CD14-positive monocyte (primary cell): ENCODE measurements around the gene OR10H3. TPM values are rescaled to one million over a fixed set of nuclear protein-coding genes. Genes with fewer than 3 reads are reported as not detected.

Experiments
- DNase-seq, 3 donors: peaks; one replicate each; pipeline ENCODE4 v3.0.0-alpha.2; 2011 to 2022
- H2AFZ ChIP-seq: 2 replicates; pipeline ENCODE4 v1.6.0; 2012; ENCODE audit warnings: mild to moderate bottlenecking, low read depth, low read length, inconsistent platforms; ENCODE audit not compliant: insufficient read depth, poor library complexity, severe bottlenecking
- H3K27ac ChIP-seq, 2 donors: 1 replicate in 1 of 2; 2 replicates in 1 of 2; pipeline ENCODE4 v1.5.1; 2012 to 2013; ENCODE audit warnings: low read length in 2 of 2, control low read depth in 1 of 2, inconsistent platforms in 1 of 2, low read depth in 1 of 2, mild to moderate bottlenecking in 1 of 2
- H3K27me3 ChIP-seq, 2 donors: one replicate each; pipeline versions ENCODE4 v1.6.0 to v1.6.1; 2011 to 2013; ENCODE audit warnings: low read length in 2 of 2; ENCODE audit not compliant: control insufficient read depth in 2 of 2, insufficient read depth in 2 of 2
- H3K36me3 ChIP-seq, 2 donors: replicated peaks in 1 of 2; 1 replicate in 1 of 2; 2 replicates in 1 of 2; pipeline versions ENCODE4 v1.5.1 to v1.6.1; 2012 to 2013; ENCODE audit warnings: low read length in 2 of 2, control low read depth in 1 of 2, inconsistent platforms in 1 of 2, mild to moderate bottlenecking in 1 of 2; ENCODE audit not compliant: insufficient read depth in 2 of 2, control insufficient read depth in 1 of 2
- H3K4me1 ChIP-seq, 2 donors: 1 replicate in 1 of 2; 2 replicates in 1 of 2; pipeline versions ENCODE4 v1.5.1 to v1.6.1; 2012 to 2013; ENCODE audit warnings: low read length in 2 of 2, control low read depth in 1 of 2, inconsistent platforms in 1 of 2, mild to moderate bottlenecking in 1 of 2, moderate library complexity in 1 of 2; ENCODE audit not compliant: insufficient read depth in 2 of 2, control insufficient read depth in 1 of 2
- H3K4me2 ChIP-seq: replicated peaks from 2 replicates; pipeline ENCODE3; 2012; ENCODE audit warnings: low read length, moderate library complexity, mild to moderate bottlenecking; ENCODE audit not compliant: poor library complexity, severe bottlenecking; ENCODE audit errors: extremely low read depth
- H3K4me3 ChIP-seq, 3 experiments: fragments of 200-600 bp in 1 of 3; sonication (generic) in 1 of 3; replicated peaks in 1 of 3; 1 replicate in 2 of 3; 2 replicates in 1 of 3; pipeline ENCODE4 v1.5.1; 2011 to 2013; ENCODE audit warnings: low read length in 3 of 3, mild to moderate bottlenecking in 3 of 3, control low read depth in 2 of 3, low read depth in 2 of 3, inconsistent platforms in 1 of 3, moderate library complexity in 1 of 3
- H3K79me2 ChIP-seq: 2 replicates; pipeline ENCODE4 v1.6.0; 2012; ENCODE audit warnings: mild to moderate bottlenecking, control low read depth, inconsistent platforms, low read length, moderate library complexity; ENCODE audit not compliant: insufficient read depth
- H3K9ac ChIP-seq: 2 replicates; pipeline ENCODE4 v1.6.0; 2017; ENCODE audit warnings: low read length, mild to moderate bottlenecking; ENCODE audit not compliant: insufficient read depth, poor library complexity, severe bottlenecking
- H3K9me3 ChIP-seq, 2 donors: replicated peaks in 1 of 2; 1 replicate in 1 of 2; 2 replicates in 1 of 2; pipeline versions ENCODE4 v1.5.1 to v1.6.1; 2012 to 2013; ENCODE audit warnings: low read length in 2 of 2, control low read depth in 1 of 2; ENCODE audit not compliant: control insufficient read depth in 1 of 2, insufficient read depth in 1 of 2
- H4K20me1 ChIP-seq: 2 replicates; pipeline ENCODE4 v1.6.0; 2012; ENCODE audit warnings: mild to moderate bottlenecking, low read length, control low read depth, moderate library complexity; ENCODE audit not compliant: insufficient read depth
- H3K27ac Mint-ChIP-seq, 7 donors: one replicate each; pipeline ENCODE4 v1.8.0; 2020; ENCODE audit warnings: mild to moderate bottlenecking in 7 of 7, mixed read lengths in 7 of 7, moderate library complexity in 6 of 7, inconsistent platforms in 2 of 7
- H3K27me3 Mint-ChIP-seq, 3 donors: one replicate each; pipeline ENCODE4 v1.8.0; 2021 to 2022; ENCODE audit warnings: low read depth in 3 of 3, mild to moderate bottlenecking in 3 of 3, mixed read lengths in 3 of 3, moderate library complexity in 3 of 3, inconsistent platforms in 1 of 3
- H3K36me3 Mint-ChIP-seq, 2 donors: one replicate each; pipeline ENCODE4 v1.8.0; 2020; ENCODE audit warnings: mixed read lengths in 2 of 2, inconsistent platforms in 1 of 2, mild to moderate bottlenecking in 1 of 2
- H3K4me1 Mint-ChIP-seq: one replicate; pipeline ENCODE4 v1.8.0; 2020; ENCODE audit warnings: mild to moderate bottlenecking, mixed read lengths
- H3K4me3 Mint-ChIP-seq, 2 donors: one replicate each; pipeline ENCODE4 v1.8.0; 2020; ENCODE audit warnings: mild to moderate bottlenecking in 2 of 2, mixed read lengths in 2 of 2, moderate library complexity in 1 of 2
- H3K9me3 Mint-ChIP-seq, 7 donors: one replicate each; pipeline ENCODE4 v1.8.0; 2020 to 2022; ENCODE audit warnings: mixed read lengths in 7 of 7, mild to moderate bottlenecking in 6 of 7, moderate library complexity in 6 of 7, inconsistent platforms in 2 of 7
- CTCF ChIP-seq: fragments of 200-600 bp; IDR thresholded peaks from one replicate; pipeline ENCODE4 v1.8.0; 2022; ENCODE audit warnings: antibody characterized with exemption, mild to moderate bottlenecking
- WGBS: methylation state at CpG from one replicate; pipeline ENCODE4 v1.1.5; 2013; ENCODE audit warnings: missing lambda C conversion rate; ENCODE audit not compliant: insufficient coverage; 5-methylcytosine and 5-hydroxymethylcytosine counted together
- intact Hi-C, 2 donors: fragments of 100-400 bp; cut with micrococcal nuclease; formaldehyde crosslinking; loops; one replicate each; pipeline versions ENCODE4 v1.15.0 to v1.15.1; 2023
- polyA plus RNA-seq, 3 donors: library from polyadenylated mRNA; depleted of rRNA in 1 of 3; unstranded in 2 of 3; stranded (reverse) in 1 of 3; fragments of 300-500 nt in 2 of 3; fragments of >200 nt in 1 of 3; fragmentation: Illumina TruSeq in 2 of 3; gene quantifications; 1 replicate in 2 of 3; 2 replicates in 1 of 3; pipeline ENCODE4 v1.2.3, GENCODE V29; 2012 to 2021

The OR10H3 gene
- polyA plus RNA-seq, 3 donors: not detected

DNA sequence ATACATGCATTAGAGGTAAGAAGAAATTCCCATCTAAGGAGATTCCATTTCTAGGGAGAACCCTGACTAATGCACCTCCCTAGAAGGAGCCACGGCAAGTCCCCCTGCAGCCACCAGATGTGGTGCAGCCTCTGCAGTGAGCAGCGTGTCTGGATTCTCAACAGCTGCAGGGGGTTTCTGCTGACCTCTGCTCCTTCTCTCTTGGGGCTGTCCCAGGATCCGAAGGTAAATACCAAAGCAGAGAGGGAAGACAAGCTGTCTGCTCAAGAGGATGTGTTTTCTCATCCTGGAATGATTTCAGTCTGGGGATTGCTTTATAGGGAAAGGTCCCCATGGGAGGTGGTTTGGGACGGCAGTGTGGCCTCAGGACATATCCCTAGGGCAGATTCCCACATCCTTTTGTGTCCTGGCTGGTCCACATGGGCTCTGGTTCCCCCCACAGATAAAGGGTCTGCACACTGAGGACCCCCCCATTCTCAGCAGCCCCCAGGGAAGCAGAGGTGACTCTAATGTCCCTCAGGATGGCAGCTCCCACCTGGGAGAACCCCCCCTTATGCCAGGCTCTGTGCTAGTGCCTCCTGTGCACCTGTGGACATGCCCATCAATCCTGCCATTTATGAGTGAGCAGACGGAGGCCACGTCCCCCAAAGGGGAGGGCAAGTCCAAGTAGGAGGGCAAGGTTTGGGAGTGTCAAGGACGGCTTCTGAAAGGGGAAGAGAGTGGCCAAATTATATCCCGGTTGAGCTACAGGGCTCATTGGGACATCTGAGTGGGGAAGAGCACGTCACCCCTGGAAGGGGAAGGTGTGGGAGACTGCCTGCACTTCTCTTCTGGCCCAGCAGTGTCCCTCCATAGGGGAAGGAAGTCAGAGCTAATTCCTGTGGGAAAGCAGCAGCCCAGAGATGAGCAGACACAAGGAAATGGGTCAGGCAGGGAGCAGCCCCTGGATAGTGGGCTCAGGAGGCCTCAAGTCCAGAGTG, 39.5 kb downstream of the OR10H3 start:
- no peaks in the 10 kb centered on the region for H3K36me3 ChIP-seq
- no peaks in the 10 kb centered on the region for H3K27me3 ChIP-seq
- no peak overlapping the region for H3K27ac ChIP-seq
- DNase-seq: no peak
- no peaks in the 10 kb centered on the region for H4K20me1 ChIP-seq
- no peak overlapping the region for H3K4me3 Mint-ChIP-seq
- no peaks in the 10 kb centered on the region for H3K4me1 ChIP-seq
- H3K27ac Mint-ChIP-seq: no peak overlapping the region
- peaks cover 0 to 2% (median 0%) of the 10 kb centered on the region in 7 donors for H3K9me3 Mint-ChIP-seq
- H3K27me3 Mint-ChIP-seq: peaks cover 4 to 9% (median 7%) of the 10 kb centered on the region in 3 donors
- H3K36me3 Mint-ChIP-seq: no peaks in the 10 kb centered on the region
- H3K9ac ChIP-seq: no peak overlapping the region
- 63% methylated on average over 7 of the region's 9 CpGs for WGBS
- no peaks in the 10 kb centered on the region for H3K79me2 ChIP-seq
- no peak overlapping the region for H3K4me2 ChIP-seq
- intact Hi-C loops: loop anchor here in 1 of 2 donors (2.0 kb wide), 1 partner anchor 102 kb away; no protein-coding TSS in a partner anchor
- H3K4me1 Mint-ChIP-seq: no peaks in the 10 kb centered on the region
- H2AFZ ChIP-seq: no peak overlapping the region
- TF ChIP-seq CTCF: no peak
- H3K4me3 ChIP-seq: no peak overlapping the region
- H3K9me3 ChIP-seq: no peaks in the 10 kb centered on the region

GRCh38 chr19:15779756-15780476, 42.1 kb downstream of the OR10H3 start:
- H3K4me3 ChIP-seq: no peak overlapping the region
- WGBS: 46% methylated on average over 7 of the region's 10 CpGs
- peaks cover 8% of the 10 kb centered on the region for H3K4me1 Mint-ChIP-seq
- H3K9ac ChIP-seq: no peak overlapping the region
- no peaks in the 10 kb centered on the region for H3K36me3 Mint-ChIP-seq
- no peak overlapping the region for H3K4me2 ChIP-seq
- H2AFZ ChIP-seq: no peak overlapping the region
- no peak for TF ChIP-seq CTCF
- intact Hi-C loops: no loop called here
- no peak overlapping the region for H3K27ac ChIP-seq
- no peaks in the 10 kb centered on the region for H3K9me3 ChIP-seq
- no peaks in the 10 kb centered on the region for H3K36me3 ChIP-seq
- H3K27me3 ChIP-seq: no peaks in the 10 kb centered on the region
- no peak overlapping the region for H3K4me3 Mint-ChIP-seq
- H3K27me3 Mint-ChIP-seq: peaks cover 7 to 14% (median 10%) of the 10 kb centered on the region in 3 donors
- H3K27ac Mint-ChIP-seq: no peak overlapping the region
- DNase-seq: no peak
- no peaks in the 10 kb centered on the region for H3K79me2 ChIP-seq
- H4K20me1 ChIP-seq: no peaks in the 10 kb centered on the region
- no peaks in the 10 kb centered on the region for H3K4me1 ChIP-seq
- peaks cover 0 to 2% (median under 1%) of the 10 kb centered on the region in 7 donors for H3K9me3 Mint-ChIP-seq
